Adipocyte (in vitro differentiated cells): Measurements from ENCODE around the gene PPP1R26.

Experiments
- DNase-seq: peaks from one replicate; pipeline ENCODE4 v3.0.0-alpha.2; 2015; ENCODE audit warnings: low read depth
- H3K27me3 ChIP-seq: replicated peaks from 2 replicates; pipeline ENCODE4 v1.7.0; 2013; ENCODE audit warnings: mild to moderate bottlenecking, low read length, moderate library complexity; ENCODE audit not compliant: control insufficient read depth, insufficient read depth
- H3K36me3 ChIP-seq: 2 replicates; pipeline ENCODE4 v1.7.0; 2013; ENCODE audit warnings: low read length, mild to moderate bottlenecking, moderate library complexity; ENCODE audit not compliant: control insufficient read depth, insufficient read depth, severe bottlenecking
- H3K4me1 ChIP-seq: 2 replicates; pipeline ENCODE4 v1.7.0; 2013; ENCODE audit warnings: mild to moderate bottlenecking, low read length, moderate library complexity; ENCODE audit not compliant: control insufficient read depth, insufficient read depth
- H3K4me3 ChIP-seq: 2 replicates; pipeline ENCODE4 v1.7.0; 2013; ENCODE audit warnings: mild to moderate bottlenecking, low read length, moderate library complexity
- H3K9ac ChIP-seq: 2 replicates; pipeline ENCODE4 v1.7.0; 2013; ENCODE audit warnings: mild to moderate bottlenecking, low read length, moderate library complexity
- H3K9me3 ChIP-seq: 2 replicates; pipeline ENCODE4 v1.7.0; 2013; ENCODE audit warnings: mild to moderate bottlenecking, low read length, moderate library complexity; ENCODE audit not compliant: control insufficient read depth

PPP1R26 gene

GRCh38 chr9:135468854-135469521 lies 10.6 kb upstream of the PPP1R26 start:
- H3K4me3 ChIP-seq = peak overlapping the region; percentile 67
- H3K27me3 ChIP-seq = peaks cover 5% of the 10 kb centered on the region
- H3K4me1 ChIP-seq = peaks cover 13% of the 10 kb centered on the region
- peak overlapping the region; percentile 27 for H3K9ac ChIP-seq
- DNase-seq = no peak
- H3K36me3 ChIP-seq = no peaks in the 10 kb centered on the region
- H3K9me3 ChIP-seq = no peaks in the 10 kb centered on the region

DNA sequence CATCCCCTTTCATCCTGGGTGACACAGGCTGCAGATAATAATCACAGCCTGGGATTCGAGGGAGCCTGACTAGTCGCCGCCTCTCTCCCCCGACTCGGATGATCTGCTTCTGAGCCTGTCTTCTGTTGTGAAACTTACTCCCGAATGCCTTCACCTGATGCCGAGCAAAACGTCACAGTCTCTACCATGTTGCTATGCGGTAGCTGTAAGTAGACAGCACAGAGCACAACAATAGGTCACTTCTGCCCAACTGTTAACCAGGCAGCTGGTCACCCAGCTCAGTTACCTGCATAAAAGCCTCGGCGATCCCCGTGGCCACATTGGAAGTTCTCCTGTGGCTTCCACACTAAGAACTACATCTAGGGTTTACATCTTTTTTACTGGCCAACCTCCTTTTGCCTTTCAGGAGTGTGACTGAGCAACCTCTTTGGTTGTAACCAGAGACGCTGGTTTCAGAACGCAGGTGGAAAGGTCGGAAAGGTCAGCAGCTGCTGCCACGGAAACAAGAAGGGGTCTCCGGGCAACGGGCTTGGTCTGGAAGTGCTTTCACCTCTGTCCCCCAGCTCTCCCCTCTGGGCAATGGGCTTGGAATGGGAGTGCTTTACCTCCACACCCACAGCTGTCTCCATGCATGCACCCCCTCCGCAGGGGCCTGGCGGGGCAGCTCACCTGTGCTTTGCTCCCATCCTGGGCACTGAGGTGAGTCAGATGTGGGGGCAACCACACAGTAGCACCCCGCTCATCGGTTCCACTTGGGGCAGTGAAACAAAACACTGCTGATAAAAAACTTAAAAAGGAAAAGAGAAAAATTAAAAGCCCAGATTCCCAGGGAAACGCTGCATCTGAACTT lies 7.6 kb upstream of the PPP1R26 start:
- Histone ChIP-seq H3K9ac (no peak overlapping the region), H3K36me3 (no peaks in the 10 kb centered on the region), H3K27me3 (peaks cover 5% of the 10 kb centered on the region), H3K9me3 (no peaks in the 10 kb centered on the region), H3K4me1 (peaks cover 18% of the 10 kb centered on the region), H3K4me3 (no peak overlapping the region)
- DNase-seq = no peak

DNA sequence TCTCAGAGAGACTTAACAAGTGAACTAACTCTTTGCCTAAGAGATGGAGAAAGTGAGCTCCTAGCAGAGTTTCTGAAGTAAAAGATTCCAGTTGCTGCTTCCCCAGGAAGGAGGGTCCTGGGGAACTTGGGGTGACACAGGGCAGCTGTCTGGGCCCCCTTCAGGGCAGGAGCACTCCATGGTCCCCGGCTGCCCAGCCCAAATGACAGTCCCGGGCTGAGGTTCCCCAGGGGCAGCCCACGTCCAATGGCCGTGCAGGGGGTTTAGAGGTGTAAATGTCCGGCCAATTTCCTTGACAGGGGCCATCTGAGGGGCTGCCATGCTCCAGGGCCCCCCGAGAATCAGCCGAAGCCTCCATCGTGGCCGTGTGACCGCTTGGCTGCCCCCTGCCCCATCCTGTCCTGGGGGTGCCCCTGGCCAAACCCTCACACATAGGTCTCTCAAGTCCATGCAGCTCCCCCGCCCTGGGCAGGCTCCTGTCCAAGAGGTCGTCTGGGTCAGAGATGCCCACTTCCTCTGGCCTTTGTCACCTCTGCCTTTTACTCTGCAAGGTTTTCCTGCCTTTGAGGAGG lies 5.5 kb upstream of the PPP1R26 start:
- no peak for DNase-seq
- Histone ChIP-seq H3K4me3 (no peak overlapping the region), H3K36me3 (no peaks in the 10 kb centered on the region), H3K4me1 (peaks cover 19% of the 10 kb centered on the region), H3K9ac (no peak overlapping the region), H3K27me3 (peaks cover 5% of the 10 kb centered on the region), H3K9me3 (no peaks in the 10 kb centered on the region)

DNA sequence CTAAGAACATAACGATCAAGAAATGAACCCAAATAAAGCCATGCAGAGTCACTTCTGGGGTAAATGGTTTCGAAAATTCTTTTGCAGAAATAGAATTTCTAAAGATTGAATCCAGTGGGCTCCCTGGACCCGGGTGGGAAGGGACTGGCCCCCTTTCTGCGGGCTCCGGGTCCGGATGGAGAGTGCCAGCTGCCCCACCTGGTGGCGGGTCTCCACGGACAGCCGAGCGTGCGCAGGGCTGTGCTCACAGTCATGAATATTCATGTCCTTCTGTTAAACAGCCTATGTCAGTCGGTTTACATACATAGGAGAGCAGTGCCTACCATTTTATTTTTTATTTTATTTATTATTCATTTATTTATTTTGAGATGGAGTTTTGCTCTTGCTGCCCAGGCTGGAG lies 4.7 kb upstream of the PPP1R26 start:
- no peaks in the 10 kb centered on the region for H3K36me3 ChIP-seq
- no peak overlapping the region for H3K4me3 ChIP-seq
- no peak overlapping the region for H3K9ac ChIP-seq
- peaks cover 14% of the 10 kb centered on the region for H3K4me1 ChIP-seq
- no peaks in the 10 kb centered on the region for H3K9me3 ChIP-seq
- peak; percentile 23 for DNase-seq
- peaks cover 5% of the 10 kb centered on the region for H3K27me3 ChIP-seq

DNA sequence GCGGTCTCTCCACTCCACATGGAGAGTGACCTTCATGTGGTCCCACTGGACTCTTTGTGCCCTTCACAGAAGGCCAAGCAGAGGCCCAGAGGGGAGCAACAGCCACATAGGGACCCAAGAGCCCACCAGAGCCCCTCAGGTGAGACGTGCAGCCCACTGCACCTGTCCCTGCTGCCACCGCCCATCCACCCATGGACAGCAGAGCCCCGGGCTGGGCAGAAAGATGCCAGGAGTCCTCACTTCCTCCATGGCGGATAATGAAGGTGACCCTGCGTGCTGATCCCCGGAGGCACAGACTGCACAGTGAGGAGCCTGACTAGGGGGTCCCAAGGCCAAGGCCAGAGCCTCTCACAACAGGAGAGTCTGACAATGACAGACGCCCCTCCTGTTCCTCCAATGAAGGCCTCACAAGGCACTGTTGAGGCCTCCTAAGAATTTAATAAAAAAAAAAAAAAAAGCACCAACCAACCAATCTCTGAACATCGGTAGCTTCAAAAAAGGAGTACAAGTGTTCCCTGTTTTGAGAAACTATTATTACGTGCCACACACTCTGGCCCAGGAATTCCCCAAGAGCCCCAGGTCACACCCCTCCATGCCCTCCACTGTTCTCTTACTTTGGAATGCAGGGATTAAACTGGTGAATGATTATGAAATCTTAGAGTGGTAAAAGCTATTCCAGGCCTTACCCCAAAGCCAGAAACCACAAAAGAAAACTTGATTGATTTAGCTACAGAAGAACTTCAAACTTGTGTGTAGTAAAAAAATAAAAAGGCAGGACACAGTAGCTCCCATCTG lies 2.8 kb upstream of the PPP1R26 start:
- Histone ChIP-seq H3K9me3 (no peaks in the 10 kb centered on the region), H3K4me1 (peaks cover 18% of the 10 kb centered on the region), H3K27me3 (peaks cover 5% of the 10 kb centered on the region), H3K9ac (no peak overlapping the region), H3K36me3 (no peaks in the 10 kb centered on the region), H3K4me3 (no peak overlapping the region)
- DNase-seq = peak; percentile 54

- Histone ChIP-seq H3K4me3 (no peak overlapping the region), H3K36me3 (no peaks in the 10 kb centered on the region), H3K9ac (no peak overlapping the region), H3K4me1 (peaks cover 18% of the 10 kb centered on the region), H3K9me3 (no peaks in the 10 kb centered on the region), H3K27me3 (no peaks in the 10 kb centered on the region)
- DNase-seq = peak; percentile 12
Observed at GRCh38 chr9:135478191-135478590, 1.4 kb upstream of the PPP1R26 start.

GRCh38 chr9:135478829-135479468 lies 633 bp upstream of the PPP1R26 start:
- Histone ChIP-seq H3K4me3 (peak overlapping the region; percentile 76), H3K9me3 (no peaks in the 10 kb centered on the region)

GRCh38 chr9:135480071-135480939 lies 723 bp downstream of the PPP1R26 start:
- Histone ChIP-seq H3K9me3 (no peaks in the 10 kb centered on the region), H3K4me1 (peaks cover 18% of the 10 kb centered on the region), H3K27me3 (no peaks in the 10 kb centered on the region), H3K36me3 (peaks cover 17% of the 10 kb centered on the region), H3K4me3 (peak overlapping the region; percentile 92), H3K9ac (peak overlapping the region; percentile 89)
- peak; percentile 63 for DNase-seq

More at GRCh38 chr9:135478829-135479468, 633 bp upstream of the PPP1R26 start:
- Histone ChIP-seq H3K9ac (peak overlapping the region; percentile 63), H3K4me1 (peaks cover 18% of the 10 kb centered on the region), H3K27me3 (no peaks in the 10 kb centered on the region), H3K36me3 (peaks cover 3% of the 10 kb centered on the region)
- DNase-seq = peak; percentile 55

DNA sequence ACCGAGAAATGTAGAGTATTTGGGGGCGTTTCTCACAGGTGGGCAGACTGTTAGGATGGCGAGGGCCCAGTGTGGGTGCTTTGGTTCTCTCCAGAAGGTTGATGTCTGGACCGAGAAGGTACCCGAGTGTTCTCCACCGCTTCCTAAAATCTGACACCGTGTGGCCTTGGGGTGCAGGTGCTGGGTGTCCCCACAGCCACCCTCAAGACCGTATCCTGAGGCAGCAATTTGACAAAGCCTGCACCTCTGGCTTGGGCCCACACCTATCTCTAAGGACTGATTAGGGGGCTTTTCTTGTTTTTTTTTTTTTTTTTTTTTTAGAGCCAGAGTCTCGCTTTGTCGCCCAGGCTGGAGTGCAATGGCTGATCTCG lies 1.3 kb downstream of the PPP1R26 start:
- DNase-seq = no peak
- Histone ChIP-seq H3K27me3 (no peaks in the 10 kb centered on the region), H3K4me1 (peaks cover 18% of the 10 kb centered on the region), H3K36me3 (peaks cover 21% of the 10 kb centered on the region), H3K4me3 (peak overlapping the region; percentile 92), H3K9ac (peak overlapping the region; percentile 89), H3K9me3 (no peaks in the 10 kb centered on the region)
